Ammon's horn (tissue), 1 donor: ENCODE data around the gene NPDC1.

Experiments used
- DNase-seq: peaks from one replicate; pipeline ENCODE4 v3.0.0-alpha.2; 2016; ENCODE audit warnings: low spot score

Gene NPDC1

GRCh38 chr9:137025517-137025966, 20.4 kb downstream of the NPDC1 start:
- peak; percentile 99 for DNase-seq

GRCh38 chr9:137023583-137023991, 22.4 kb downstream of the NPDC1 start:
- DNase-seq: peak; percentile 84

- DNase-seq: no peak
Observed at GRCh38 chr9:137023157-137023556, 22.8 kb downstream of the NPDC1 start.

- no peak for DNase-seq
Observed at GRCh38 chr9:137022662-137023008, 23.3 kb downstream of the NPDC1 start.

GRCh38 chr9:137021979-137022661, 23.9 kb downstream of the NPDC1 start:
- DNase-seq: peak; percentile 96

- DNase-seq: no peak
Observed at GRCh38 chr9:137021568-137021978, 24.4 kb downstream of the NPDC1 start.

- DNase-seq: no peak
Observed at GRCh38 chr9:137020771-137021567, 25.0 kb downstream of the NPDC1 start.

- DNase-seq: no peak
Observed at GRCh38 chr9:137019891-137020683, 25.9 kb downstream of the NPDC1 start.

GRCh38 chr9:137018761-137019559, 27.0 kb downstream of the NPDC1 start:
- no peak for DNase-seq

GRCh38 chr9:137017791-137018497, 28.0 kb downstream of the NPDC1 start:
- no peak for DNase-seq

GRCh38 chr9:137017071-137017470, 28.9 kb downstream of the NPDC1 start:
- DNase-seq: no peak

GRCh38 chr9:137016436-137016835, 29.5 kb downstream of the NPDC1 start:
- DNase-seq: no peak

- no peak for DNase-seq
Observed at GRCh38 chr9:137015976-137016375, 30.0 kb downstream of the NPDC1 start.

- no peak for DNase-seq
Observed at GRCh38 chr9:137015540-137015930, 30.4 kb downstream of the NPDC1 start.

- no peak for DNase-seq
Observed at GRCh38 chr9:137014776-137015539, 31.0 kb downstream of the NPDC1 start.

GRCh38 chr9:137014166-137014565, 31.8 kb downstream of the NPDC1 start:
- DNase-seq: no peak

- no peak for DNase-seq
Observed at GRCh38 chr9:137013571-137013940, 32.4 kb downstream of the NPDC1 start.

- no peak for DNase-seq
Observed at GRCh38 chr9:137012694-137013570, 33.0 kb downstream of the NPDC1 start.

- no peak for DNase-seq
Observed at GRCh38 chr9:137011907-137012675, 33.9 kb downstream of the NPDC1 start.
